PC-3 (cell line): ENCODE data around the gene IRX6. TPM values are rescaled to one million over a fixed set of nuclear protein-coding genes. Genes with fewer than 3 reads are reported as not detected.

ENCODE experiments used
- ATAC-seq: fragments of 200-7000 bp; cut with Tn5 transposase; 2 replicates; pipeline ENCODE4 v1.9.1; 2020; ENCODE audit warnings: mild to moderate bottlenecking, moderate library complexity
- BruUV-seq: library from RNA; stranded (reverse); fragments of 400-500 nt; replicated peaks from 2 replicates; lab custom pipeline; 2021; lab: Mats Ljungman, UMichigan
- CTCF ChIA-PET: fragments of 300-600 bp; sonication (Branson Sonifier 250); formaldehyde crosslinking; loops from one replicate; lab custom pipeline; 2022; ENCODE audit warnings: antibody characterized with exemption; lab: Charles Lee
- POLR2A ChIA-PET: fragments of 300-600 bp; sonication (Branson Sonifier 250); formaldehyde crosslinking; loops from one replicate; lab custom pipeline; 2022; ENCODE audit warnings: antibody characterized with exemption; ENCODE audit not compliant: unreplicated experiment; lab: Charles Lee
- DNase-seq: peaks from one replicate; pipeline ENCODE4 v3.0.0-alpha.2; 2015
- H2AFZ ChIP-seq: fragments of 300-600 bp; sonication (generic); 2 replicates; pipeline ENCODE4 v1.6.0; 2016; ENCODE audit warnings: antibody characterized with exemption, low read length
- H3F3A ChIP-seq: fragments of 300-600 bp; sonication (generic); one replicate; pipeline ENCODE4 v1.6.0; 2017; ENCODE audit warnings: antibody characterized with exemption, low read length, control low read depth, mild to moderate bottlenecking; ENCODE audit not compliant: unreplicated experiment
- H3K27ac ChIP-seq: fragments of 300-600 bp; sonication (generic); 2 replicates; pipeline ENCODE4 v1.5.1; 2016; ENCODE audit warnings: mild to moderate bottlenecking, low read length
- H3K27me3 ChIP-seq: fragments of 300-600 bp; sonication (generic); 2 replicates; pipeline ENCODE4 v1.6.1; 2016; ENCODE audit warnings: low read length, mixed read lengths
- H3K36me3 ChIP-seq: fragments of 300-600 bp; sonication (generic); 2 replicates; pipeline ENCODE4 v1.6.1; 2016; ENCODE audit warnings: low read depth, mixed run types, low read length, mixed read lengths
- H3K4me1 ChIP-seq: fragments of 300-600 bp; sonication (generic); 2 replicates; pipeline ENCODE4 v1.5.1; 2016; ENCODE audit warnings: low read length; ENCODE audit not compliant: insufficient read depth
- H3K4me2 ChIP-seq: fragments of 300-600 bp; sonication (generic); 2 replicates; pipeline ENCODE4 v1.6.0; 2016; ENCODE audit warnings: low read length
- H3K4me3 ChIP-seq: fragments of 300-600 bp; sonication (generic); 2 replicates; pipeline ENCODE4 v1.5.1; 2016; ENCODE audit warnings: mild to moderate bottlenecking, low read length, mixed read lengths
- H3K79me2 ChIP-seq: fragments of 300-600 bp; sonication (generic); 2 replicates; pipeline ENCODE4 v1.6.1; 2017; ENCODE audit warnings: low read length, mixed read lengths
- H3K9ac ChIP-seq: fragments of 300-600 bp; sonication (generic); 2 replicates; pipeline ENCODE4 v1.6.0; 2016; ENCODE audit warnings: mild to moderate bottlenecking, low read length
- H3K9me2 ChIP-seq: fragments of 300-600 bp; sonication (generic); replicated peaks from 2 replicates; pipeline ENCODE4 v1.6.1; 2016; ENCODE audit warnings: mixed run types, low read length, mixed read lengths
- H3K9me3 ChIP-seq: fragments of 300-600 bp; sonication (generic); 2 replicates; pipeline ENCODE4 v1.6.1; 2016; ENCODE audit warnings: low read length, mixed read lengths
- H4K20me1 ChIP-seq: fragments of 300-600 bp; sonication (generic); 2 replicates; pipeline ENCODE4 v1.6.1; 2016; ENCODE audit warnings: low read length, mixed read lengths
- CTCF ChIP-seq: fragments of 300-600 bp; sonication (generic); conservative IDR thresholded peaks from 2 replicates; pipeline ENCODE4 v1.5.1; 2017; ENCODE audit warnings: antibody characterized with exemption, low read depth, mild to moderate bottlenecking, low read length
- EZH2 ChIP-seq: fragments of 300-600 bp; sonication (generic); IDR thresholded peaks from one replicate; pipeline ENCODE4 v1.6.1; 2017; ENCODE audit warnings: antibody characterized with exemption, mild to moderate bottlenecking, low read length; ENCODE audit not compliant: unreplicated experiment
- EZH2phosphoT487 ChIP-seq: fragments of 300-600 bp; sonication (generic); IDR thresholded peaks from 2 replicates; pipeline ENCODE4 v1.6.1; 2018; ENCODE audit warnings: mild to moderate bottlenecking, antibody characterized with exemption, low read length, borderline replicate concordance
- intact Hi-C: fragments of 100-400 bp; cut with micrococcal nuclease; formaldehyde crosslinking; loops from 2 replicates; pipeline ENCODE4 v1.9.0; 2023
- total RNA-seq: library from RNA; depleted of rRNA; stranded (reverse); fragments of >200 nt; gene quantifications from 2 replicates; pipeline ENCODE4 v1.2.3, GENCODE V29; 2014

The IRX6 gene
- total RNA-seq, 1 experiment from 2014 or later = not detected

GRCh38 chr16:55367301-55367811 is 43.4 kb downstream of the IRX6 start:
- H3K27me3 ChIP-seq = peaks cover 48% of the 10 kb centered on the region
- no peak overlapping the region for H2AFZ ChIP-seq
- intact Hi-C loops = no loop called here
- no peak for TF ChIP-seq CTCF
- TF ChIP-seq EZH2phosphoT487 = no peak
- no peak for TF ChIP-seq EZH2
- no peak overlapping the region for H3K9ac ChIP-seq
- H3K79me2 ChIP-seq = no peaks in the 10 kb centered on the region
- H3K4me3 ChIP-seq = no peak overlapping the region
- no peak overlapping the region for H3K27ac ChIP-seq
- ATAC-seq (no peak), DNase-seq (no peak)
- no peaks in the 10 kb centered on the region for H3K9me2 ChIP-seq
- no peaks in the 10 kb centered on the region for H3K36me3 ChIP-seq
- ChIA-PET CTCF (no interaction called here), POLR2A (no interaction called here)
- H3K4me2 ChIP-seq = no peak overlapping the region
- no TSS peak for BruUV-seq
- H3K9me3 ChIP-seq = no peaks in the 10 kb centered on the region
- no peaks in the 10 kb centered on the region for H3F3A ChIP-seq
- no peaks in the 10 kb centered on the region for H4K20me1 ChIP-seq
- H3K4me1 ChIP-seq = no peaks in the 10 kb centered on the region

GRCh38 chr16:55367866-55368603 is 44.0 kb downstream of the IRX6 start:
- CTCF ChIA-PET = no interaction called here
- ATAC-seq = no peak
- intact Hi-C loops = no loop called here

More at GRCh38 chr16:55367866-55368603, 44.0 kb downstream of the IRX6 start:
- Histone ChIP-seq H3K9ac (no peak overlapping the region), H3K4me2 (no peak overlapping the region), H3K4me1 (no peaks in the 10 kb centered on the region), H3K79me2 (no peaks in the 10 kb centered on the region), H3K36me3 (no peaks in the 10 kb centered on the region), H3K4me3 (no peak overlapping the region), H3F3A (no peaks in the 10 kb centered on the region), H4K20me1 (no peaks in the 10 kb centered on the region), H3K9me2 (no peaks in the 10 kb centered on the region), H3K9me3 (no peaks in the 10 kb centered on the region), H3K27ac (no peak overlapping the region), H2AFZ (no peak overlapping the region), H3K27me3 (peaks cover 52% of the 10 kb centered on the region)
- BruUV-seq = no TSS peak
- DNase-seq = no peak
- POLR2A ChIA-PET = no interaction called here
- TF ChIP-seq CTCF (no peak), EZH2 (no peak), EZH2phosphoT487 (no peak)
